SU-DHL-6 (cell line): ENCODE measurements around the gene GNG7.

Experiments
- H2AFZ ChIP-seq: fragments of 200-600 bp; sonication (generic); 2 replicates; pipeline ENCODE4 v1.6.1; 2014; ENCODE audit warnings: low read depth, mild to moderate bottlenecking, moderate library complexity, mixed read lengths, antibody characterized with exemption, low read length; ENCODE audit not compliant: severe bottlenecking
- H3F3A ChIP-seq: fragments of 200-600 bp; shearing (Covaris generic); 2 replicates; pipeline ENCODE4 v1.6.0; 2016; ENCODE audit warnings: antibody characterized with exemption, mild to moderate bottlenecking; ENCODE audit not compliant: insufficient read depth
- H3K27ac ChIP-seq: fragments of 200-600 bp; sonication (generic); 2 replicates; pipeline ENCODE4 v1.5.1; 2016; ENCODE audit warnings: low read depth, mild to moderate bottlenecking, low read length, moderate library complexity, mixed read lengths
- H3K27me3 ChIP-seq: fragments of 200-600 bp; sonication (generic), shearing (Covaris generic); 2 replicates; pipeline ENCODE4 v1.6.0; 2014; ENCODE audit warnings: mild to moderate bottlenecking, low read length
- H3K36me3 ChIP-seq: fragments of 200-600 bp; sonication (generic); 2 replicates; pipeline ENCODE4 v1.6.1; 2014; ENCODE audit warnings: mild to moderate bottlenecking, low read length, mixed read lengths
- H3K4me2 ChIP-seq: fragments of 300-600, 200-600 bp; shearing (Covaris generic), sonication (generic); 2 replicates; pipeline ENCODE4 v1.6.0; 2014; ENCODE audit warnings: low read length, low read depth, mild to moderate bottlenecking; ENCODE audit not compliant: poor library complexity, severe bottlenecking
- H3K4me3 ChIP-seq: fragments of 200-600 bp; sonication (generic); 2 replicates; pipeline ENCODE4 v1.5.1; 2014; ENCODE audit warnings: antibody characterized with exemption, low read length, mild to moderate bottlenecking, mixed read lengths; ENCODE audit not compliant: insufficient read depth, poor library complexity, severe bottlenecking
- H3K79me2 ChIP-seq: fragments of 200-600 bp; sonication (generic); 2 replicates; pipeline ENCODE4 v1.6.1; 2014; ENCODE audit warnings: mild to moderate bottlenecking, low read length, moderate library complexity; ENCODE audit not compliant: insufficient read depth
- H3K9ac ChIP-seq: fragments of 200-600 bp; sonication (generic); 2 replicates; pipeline ENCODE4 v1.7.0; 2014; ENCODE audit warnings: mild to moderate bottlenecking, low read length
- H3K9me2 ChIP-seq: fragments of 200-600 bp; sonication (generic); replicated peaks from 2 replicates; pipeline ENCODE4 v1.6.1; 2014; ENCODE audit warnings: low read length; ENCODE audit not compliant: insufficient read depth
- H3K9me3 ChIP-seq: fragments of 200-600 bp; sonication (generic); 2 replicates; pipeline ENCODE4 v1.6.1; 2014; ENCODE audit warnings: low read length, mixed read lengths; ENCODE audit not compliant: insufficient read depth
- H4K20me1 ChIP-seq: fragments of 200-600 bp; sonication (generic); 2 replicates; pipeline ENCODE4 v1.6.1; 2014; ENCODE audit warnings: low read depth, mild to moderate bottlenecking, antibody characterized with exemption, low read length, moderate library complexity, mixed read lengths
- EZH2phosphoT487 ChIP-seq: fragments of 200-600 bp; sonication (generic), shearing (Covaris generic); conservative IDR thresholded peaks from 2 replicates; pipeline ENCODE4 v1.6.1; 2018; ENCODE audit warnings: mild to moderate bottlenecking, antibody characterized with exemption, low read length, moderate library complexity, mixed read lengths
- TF ChIP-seq, protein P1 (sequence below): fragments of 200-600 bp; sonication (generic); IDR thresholded peaks from one replicate; pipeline ENCODE4 v1.5.1; 2017; ENCODE audit warnings: antibody characterized with exemption, mild to moderate bottlenecking, low read length, moderate library complexity; ENCODE audit not compliant: insufficient read depth, poor library complexity, severe bottlenecking

GNG7 gene

GRCh38 chr19:2719920-2720776 lies 17.7 kb upstream of the GNG7 start:
- Histone ChIP-seq H4K20me1 (no peaks in the 10 kb centered on the region), H3K27ac (no peak overlapping the region), H3K9me3 (peaks cover 4% of the 10 kb centered on the region; the same call in 1 of the 2 replicates), H3K4me3 (no peak overlapping the region), H2AFZ (no peak overlapping the region), H3K9me2 (no peaks in the 10 kb centered on the region), H3F3A (no peaks in the 10 kb centered on the region), H3K27me3 (no peaks in the 10 kb centered on the region), H3K4me2 (no peak overlapping the region), H3K36me3 (no peaks in the 10 kb centered on the region), H3K79me2 (no peaks in the 10 kb centered on the region), H3K9ac (no peak overlapping the region)
- TF ChIP-seq, protein P1, sequence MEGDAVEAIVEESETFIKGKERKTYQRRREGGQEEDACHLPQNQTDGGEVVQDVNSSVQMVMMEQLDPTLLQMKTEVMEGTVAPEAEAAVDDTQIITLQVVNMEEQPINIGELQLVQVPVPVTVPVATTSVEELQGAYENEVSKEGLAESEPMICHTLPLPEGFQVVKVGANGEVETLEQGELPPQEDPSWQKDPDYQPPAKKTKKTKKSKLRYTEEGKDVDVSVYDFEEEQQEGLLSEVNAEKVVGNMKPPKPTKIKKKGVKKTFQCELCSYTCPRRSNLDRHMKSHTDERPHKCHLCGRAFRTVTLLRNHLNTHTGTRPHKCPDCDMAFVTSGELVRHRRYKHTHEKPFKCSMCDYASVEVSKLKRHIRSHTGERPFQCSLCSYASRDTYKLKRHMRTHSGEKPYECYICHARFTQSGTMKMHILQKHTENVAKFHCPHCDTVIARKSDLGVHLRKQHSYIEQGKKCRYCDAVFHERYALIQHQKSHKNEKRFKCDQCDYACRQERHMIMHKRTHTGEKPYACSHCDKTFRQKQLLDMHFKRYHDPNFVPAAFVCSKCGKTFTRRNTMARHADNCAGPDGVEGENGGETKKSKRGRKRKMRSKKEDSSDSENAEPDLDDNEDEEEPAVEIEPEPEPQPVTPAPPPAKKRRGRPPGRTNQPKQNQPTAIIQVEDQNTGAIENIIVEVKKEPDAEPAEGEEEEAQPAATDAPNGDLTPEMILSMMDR, result no peak
- no peak for TF ChIP-seq EZH2phosphoT487

- Histone ChIP-seq H4K20me1 (no peaks in the 10 kb centered on the region), H3K9me2 (no peaks in the 10 kb centered on the region), H3K4me3 (no peak overlapping the region), H3K79me2 (no peaks in the 10 kb centered on the region), H3K9me3 (peaks cover 5% of the 10 kb centered on the region; the same call in 1 of the 2 replicates), H3K27me3 (no peaks in the 10 kb centered on the region), H3F3A (no peaks in the 10 kb centered on the region), H3K36me3 (no peaks in the 10 kb centered on the region), H3K9ac (no peak overlapping the region), H3K27ac (no peak overlapping the region), H2AFZ (no peak overlapping the region), H3K4me2 (no peak overlapping the region)
- TF ChIP-seq EZH2phosphoT487, result no peak
- TF ChIP-seq, protein P1, result no peak
These were observed 16.8 kb upstream of the GNG7 start for GRCh38 chr19:2719232-2719735.

DNA sequence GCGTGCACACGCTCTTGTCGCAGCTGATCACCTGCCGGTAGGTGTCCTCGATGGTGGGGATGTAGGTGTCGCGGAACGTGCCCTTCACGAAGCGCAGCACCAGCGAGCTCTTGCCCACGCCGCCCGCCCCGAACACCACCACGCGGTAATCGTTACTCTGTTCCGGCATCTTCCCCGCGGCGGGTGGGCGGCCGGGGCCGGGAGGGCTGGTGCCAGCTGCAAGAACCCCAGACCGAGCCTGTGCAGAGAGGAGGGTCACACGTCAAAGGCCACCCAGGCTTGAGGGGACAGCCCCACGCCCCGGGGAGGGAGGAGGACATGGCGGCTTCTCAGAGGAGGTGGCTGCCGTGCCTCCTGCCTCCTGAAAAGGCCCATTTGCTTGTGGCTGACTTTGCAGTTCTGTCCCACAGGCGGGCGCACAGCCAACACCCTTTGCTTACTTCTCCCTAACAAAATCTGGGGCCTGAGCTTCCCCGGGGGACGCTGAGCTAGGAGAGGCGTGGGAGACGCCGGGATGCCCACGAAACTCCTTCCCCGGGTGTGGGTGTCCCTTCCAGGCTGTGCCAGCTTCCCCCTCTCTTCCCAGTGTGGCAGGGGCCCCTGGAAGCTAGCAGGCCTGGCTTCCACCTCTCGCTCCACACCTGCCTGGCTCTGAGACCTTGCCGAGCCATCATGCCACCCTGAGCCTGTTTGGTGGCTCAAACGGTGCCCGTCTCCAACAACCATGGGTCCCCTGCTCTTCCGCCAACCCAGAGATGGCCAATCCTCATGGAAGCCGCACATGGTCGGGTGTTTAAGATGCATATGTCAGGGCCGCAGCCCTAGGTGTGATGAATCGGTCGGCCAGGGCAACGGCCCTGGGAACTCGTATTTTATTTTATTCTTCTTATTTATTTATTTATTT lies 15.4 kb upstream of the GNG7 start:
- H3K9me2 ChIP-seq, result no peaks in the 10 kb centered on the region
- H3K9me3 ChIP-seq, result peaks cover 5% of the 10 kb centered on the region; the same call in 1 of the 2 replicates
- H3K27ac ChIP-seq, result no peak overlapping the region
- TF ChIP-seq EZH2phosphoT487, result no peak
- TF ChIP-seq, protein P1, result no peak
- no peaks in the 10 kb centered on the region for H3K27me3 ChIP-seq
- no peak overlapping the region for H3K4me3 ChIP-seq
- no peaks in the 10 kb centered on the region for H4K20me1 ChIP-seq
- no peak overlapping the region for H3K9ac ChIP-seq
- no peaks in the 10 kb centered on the region for H3K36me3 ChIP-seq
- no peaks in the 10 kb centered on the region for H3F3A ChIP-seq
- no peak overlapping the region for H3K4me2 ChIP-seq
- no peak overlapping the region for H2AFZ ChIP-seq
- no peaks in the 10 kb centered on the region for H3K79me2 ChIP-seq
